B cell (primary cell): ENCODE results near the gene CCNI. TPM values are rescaled to one million over a fixed set of nuclear protein-coding genes. Genes with fewer than 3 reads are reported as not detected.

Experiments
- ATAC-seq: fragments of 200-7000 bp; cut with Tn5 transposase; one replicate; pipeline ENCODE4 v1.10.0; 2021; ENCODE audit warnings: low read depth, mild to moderate bottlenecking, moderate number of reproducible peaks, moderate library complexity
- CTCF ChIA-PET: fragments of 350-600 bp; sonication (Branson Sonifier 250); formaldehyde crosslinking; loops from one replicate; lab custom pipeline; 2021; ENCODE audit warnings: antibody characterized with exemption, inconsistent platforms; lab: Charles Lee
- POLR2A ChIA-PET: fragments of 350-600 bp; sonication (Branson Sonifier 250); formaldehyde crosslinking; loops from one replicate; lab custom pipeline; 2021; ENCODE audit warnings: antibody characterized with exemption; lab: Charles Lee
- DNase-seq: peaks from one replicate; pipeline ENCODE4 v3.0.0; 2013
- H2AFZ ChIP-seq: 2 replicates; pipeline ENCODE4 v1.6.1; 2012; ENCODE audit warnings: mild to moderate bottlenecking, low read depth, low read length; ENCODE audit not compliant: insufficient read depth, poor library complexity, severe bottlenecking
- H3K27ac ChIP-seq, 2 donors: 1 replicate in 1 of 2; 2 replicates in 1 of 2; pipeline ENCODE4 v1.5.1; 2012 to 2013; ENCODE audit warnings: low read length in 2 of 2, mild to moderate bottlenecking in 2 of 2, moderate library complexity in 1 of 2
- H3K27me3 ChIP-seq, 4 experiments: fragments of 200-600 bp in 1 of 4; sonication (generic) in 1 of 4; replicated peaks in 1 of 4; 1 replicate in 2 of 4; 2 replicates in 2 of 4; pipeline versions ENCODE4 v1.6.1 to v1.7.0; 2013 to 2016; ENCODE audit warnings: low read length in 3 of 4, mild to moderate bottlenecking in 2 of 4, mixed read lengths in 1 of 4, moderate library complexity in 1 of 4; ENCODE audit not compliant: insufficient read depth in 4 of 4, control insufficient read depth in 3 of 4; ENCODE audit errors: control extremely low read depth in 1 of 4
- H3K36me3 ChIP-seq, 2 experiments: replicated peaks in 1 of 2; 1 replicate in 1 of 2; 2 replicates in 1 of 2; pipeline versions ENCODE4 v1.6.1 to v1.7.1; 2013; ENCODE audit warnings: low read length in 1 of 2; ENCODE audit not compliant: insufficient read depth in 2 of 2, control insufficient read depth in 1 of 2; ENCODE audit errors: control extremely low read depth in 1 of 2, extremely low read depth in 1 of 2
- H3K4me1 ChIP-seq, 2 donors: fragments of 200-600 bp in 1 of 2; sonication (generic) in 1 of 2; 1 replicate in 1 of 2; 2 replicates in 1 of 2; pipeline versions ENCODE4 v1.5.1 to v1.6.1; 2013 to 2017; ENCODE audit warnings: low read length in 2 of 2; ENCODE audit not compliant: control insufficient read depth in 2 of 2, insufficient read depth in 2 of 2
- H3K4me2 ChIP-seq: replicated peaks from 2 replicates; pipeline ENCODE3; 2012; ENCODE audit warnings: mild to moderate bottlenecking, low read depth, low read length; ENCODE audit not compliant: poor library complexity, severe bottlenecking
- H3K4me3 ChIP-seq, 5 experiments: fragments of 200-600 bp in 1 of 5; sonication (generic) in 1 of 5; 1 replicate in 3 of 5; 2 replicates in 2 of 5; pipeline versions ENCODE4 v1.5.1 to v1.7.0; 2011 to 2016; ENCODE audit warnings: low read length in 4 of 5, mild to moderate bottlenecking in 4 of 5, low read depth in 2 of 5, control low read depth in 1 of 5, moderate library complexity in 1 of 5; ENCODE audit not compliant: insufficient read depth in 1 of 5; ENCODE audit errors: control extremely low read depth in 1 of 5, extremely low read depth in 1 of 5
- H3K79me2 ChIP-seq: fragments of 200-600 bp; sonication (generic); one replicate; pipeline ENCODE4 v1.6.0; 2016; ENCODE audit warnings: low read length; ENCODE audit not compliant: control insufficient read depth, insufficient read depth
- H3K9ac ChIP-seq: fragments of 200-600 bp; sonication (generic); 2 replicates; pipeline ENCODE4 v1.6.1; 2017; ENCODE audit warnings: mild to moderate bottlenecking, low read length, moderate library complexity
- H3K9me3 ChIP-seq, 3 donors: one replicate each; pipeline versions ENCODE4 v1.6.1 to v1.7.1; 2013; ENCODE audit warnings: low read length in 2 of 3; ENCODE audit not compliant: control insufficient read depth in 2 of 3, insufficient read depth in 1 of 3; ENCODE audit errors: control extremely low read depth in 1 of 3
- H4K20me1 ChIP-seq: 2 replicates; pipeline ENCODE4 v1.6.0; 2012; ENCODE audit warnings: mild to moderate bottlenecking, low read length; ENCODE audit not compliant: insufficient read depth, control insufficient read depth, poor library complexity, severe bottlenecking
- H3K27ac Mint-ChIP-seq: one replicate; pipeline ENCODE4 v1.8.0; 2021; ENCODE audit warnings: mixed read lengths
- H3K27me3 Mint-ChIP-seq: one replicate; pipeline ENCODE4 v1.8.0; 2021; ENCODE audit warnings: mixed read lengths
- H3K4me1 Mint-ChIP-seq: one replicate; pipeline ENCODE4 v1.8.0; 2021; ENCODE audit warnings: mixed read lengths
- H3K4me3 Mint-ChIP-seq: one replicate; pipeline ENCODE4 v1.8.0; 2021; ENCODE audit warnings: mixed read lengths
- H3K9me3 Mint-ChIP-seq: one replicate; pipeline ENCODE4 v1.8.0; 2022; ENCODE audit warnings: mixed read lengths; ENCODE audit not compliant: insufficient read depth
- CTCF ChIP-seq: fragments of 200-600 bp; IDR thresholded peaks from one replicate; pipeline ENCODE4 v1.8.0; 2022; ENCODE audit warnings: antibody characterized with exemption, mild to moderate bottlenecking
- EZH2 ChIP-seq: IDR thresholded peaks from 2 replicates; pipeline ENCODE4 v1.6.1; 2012; ENCODE audit warnings: borderline replicate concordance, low read depth, mild to moderate bottlenecking, moderate library complexity, low read length; ENCODE audit not compliant: insufficient read depth, poor library complexity, severe bottlenecking
- WGBS: methylation state at CpG from one replicate; pipeline ENCODE4 v1.1.5; 2013; ENCODE audit warnings: missing lambda C conversion rate; ENCODE audit not compliant: insufficient coverage; 5-methylcytosine and 5-hydroxymethylcytosine counted together
- intact Hi-C: fragments of 100-400 bp; cut with micrococcal nuclease; formaldehyde crosslinking; loops from one replicate; pipeline ENCODE4 v1.10.0; 2022
- polyA plus RNA-seq: library from polyadenylated mRNA; depleted of rRNA; stranded (reverse); fragments of >200 nt; gene quantifications from 2 replicates; pipeline ENCODE4 v1.2.3, GENCODE V29; 2012
- total RNA-seq, 2 donors: library from RNA; stranded (reverse); fragments of 120-200 nt in 1 of 2; gene quantifications; 1 replicate in 1 of 2; 2 replicates in 1 of 2; pipeline versions ENCODE4 v1.2.3 to v1.2.4, GENCODE V29; 2013 to 2022

Gene CCNI
- total and polyA plus RNA-seq, 2 donors (not counting 1 experiment from before 2014, with no cell fraction given) = 95.1 to 314 TPM

GRCh38 chr4:77120886-77121508, 45.2 kb upstream of the CCNI start:
- H3K4me1 Mint-ChIP-seq = peaks cover 53% of the 10 kb centered on the region
- H3K4me1 ChIP-seq = peaks cover 42 to 49% of the 10 kb centered on the region in 2 donors
- H3K27me3 ChIP-seq = no peaks in the 10 kb centered on the region
- no peak overlapping the region for H3K27ac ChIP-seq
- peak; percentile 78 for ATAC-seq
- no peaks in the 10 kb centered on the region for H3K9me3 Mint-ChIP-seq
- WGBS = 82% methylated on average over 5 of the region's 8 CpGs
- ChIA-PET POLR2A (interaction anchor here (0.8 to 1.3 kb wide), 2 partner anchors 36 to 46 kb away, joined by 4 to 12 read pairs; partner anchors contain the start of gene CCNG2), CTCF (interaction anchor here (0.6 to 9.5 kb wide), 23 partner anchors 9 to 90 kb away, joined by 3 to 232 read pairs (median 5); partner anchors contain the start of gene CCNG2)
- peak overlapping the region; percentile 49 for H3K4me3 Mint-ChIP-seq
- peak overlapping the region; percentile 20 for H3K27ac Mint-ChIP-seq
- H3K27me3 Mint-ChIP-seq = no peaks in the 10 kb centered on the region
- TF ChIP-seq EZH2 (no peak), CTCF (peak; percentile 42)
- H3K4me2 ChIP-seq = peak overlapping the region; percentile 35
- H2AFZ ChIP-seq = no peak overlapping the region
- peak; percentile 47 for DNase-seq
- no peaks in the 10 kb centered on the region for H3K79me2 ChIP-seq
- no peaks in the 10 kb centered on the region for H4K20me1 ChIP-seq
- no peaks in the 10 kb centered on the region for H3K36me3 ChIP-seq
- H3K9ac ChIP-seq = no peak overlapping the region
- intact Hi-C loops = loop anchor here (1.0 kb wide), 1 partner anchor 82 kb away; no protein-coding TSS in a partner anchor
- H3K9me3 ChIP-seq = no peaks in the 10 kb centered on the region
- no peak overlapping the region for H3K4me3 ChIP-seq

DNA sequence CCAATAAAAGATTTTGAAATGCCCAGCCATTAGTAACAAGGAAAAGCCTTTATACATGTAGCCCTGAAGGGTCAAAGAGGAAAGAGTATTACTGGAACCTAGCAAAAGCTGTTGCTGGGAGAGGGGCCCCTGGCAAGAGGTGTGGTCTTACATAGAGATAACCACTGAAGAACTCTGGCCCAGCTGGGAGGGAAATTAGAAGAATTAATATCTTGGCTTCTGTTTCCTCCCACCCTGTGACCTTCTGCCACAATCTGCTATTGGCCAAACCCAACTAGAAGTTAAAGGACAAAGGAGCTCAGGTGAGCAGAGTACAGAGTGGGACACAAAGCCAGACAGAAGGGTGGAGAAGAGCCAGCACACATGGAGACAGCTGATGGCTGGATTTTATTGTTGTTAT, 41.9 kb upstream of the CCNI start:
- peaks cover 13 to 16% of the 10 kb centered on the region in 2 donors for H3K4me1 ChIP-seq
- no peaks in the 10 kb centered on the region for H3K9me3 Mint-ChIP-seq
- no peaks in the 10 kb centered on the region for H4K20me1 ChIP-seq
- no peak overlapping the region for H3K27ac ChIP-seq
- intact Hi-C loops = no loop called here
- no peak overlapping the region for H3K4me3 Mint-ChIP-seq
- no peaks in the 10 kb centered on the region for H3K27me3 ChIP-seq
- no peak overlapping the region for H3K4me3 ChIP-seq
- H2AFZ ChIP-seq = no peak overlapping the region
- no peaks in the 10 kb centered on the region for H3K79me2 ChIP-seq
- DNase-seq = no peak
- POLR2A ChIA-PET = no interaction called here
- no peak for ATAC-seq
- H3K9ac ChIP-seq = no peak overlapping the region
- no peaks in the 10 kb centered on the region for H3K36me3 ChIP-seq
- H3K27me3 Mint-ChIP-seq = no peaks in the 10 kb centered on the region
- CTCF ChIA-PET = interaction anchor here (1.0 to 1.6 kb wide), 2 partner anchors 22 to 86 kb away, joined by 5 to 6 read pairs; no protein-coding TSS in a partner anchor
- H3K27ac Mint-ChIP-seq = no peak overlapping the region
- H3K4me2 ChIP-seq = no peak overlapping the region
- no peak for TF ChIP-seq EZH2
- TF ChIP-seq CTCF = no peak
- no peaks in the 10 kb centered on the region for H3K9me3 ChIP-seq
- H3K4me1 Mint-ChIP-seq = peaks cover 22% of the 10 kb centered on the region
